Skeletal muscle tissue (tissue), 4 donors: ENCODE results near the gene PCSK6. TPM values are rescaled to one million over a fixed set of nuclear protein-coding genes. Genes with fewer than 3 reads are reported as not detected.
"Not testable (repeated sequence)": the region's sequence is repeated elsewhere in the genome, so short reads cannot be mapped to it uniquely, and the experiment has no call there.

Source experiments
- H3K27ac ChIP-seq: one replicate; pipeline ENCODE4 v1.7.0; 2013; ENCODE audit warnings: mild to moderate bottlenecking, low read depth, low read length, inconsistent platforms
- H3K27me3 ChIP-seq, 3 donors: one replicate each; pipeline ENCODE4 v1.7.0; 2013; ENCODE audit warnings: low read length in 3 of 3; ENCODE audit not compliant: control insufficient read depth in 3 of 3, insufficient read depth in 3 of 3
- H3K36me3 ChIP-seq, 3 donors: one replicate each; pipeline ENCODE4 v1.7.0; 2013; ENCODE audit warnings: low read length in 3 of 3; ENCODE audit not compliant: control insufficient read depth in 3 of 3, insufficient read depth in 3 of 3
- H3K4me1 ChIP-seq, 3 donors: one replicate each; pipeline ENCODE4 v1.7.0; 2013; ENCODE audit warnings: low read length in 3 of 3, mild to moderate bottlenecking in 3 of 3; ENCODE audit not compliant: control insufficient read depth in 3 of 3, insufficient read depth in 3 of 3
- H3K4me3 ChIP-seq, 3 donors: one replicate each; pipeline ENCODE4 v1.7.0; 2013; ENCODE audit warnings: low read length in 3 of 3
- H3K9ac ChIP-seq, 3 donors: one replicate each; pipeline ENCODE4 v1.7.0; 2013; ENCODE audit warnings: low read length in 3 of 3, mild to moderate bottlenecking in 3 of 3, moderate library complexity in 2 of 3, low read depth in 1 of 3
- H3K9me3 ChIP-seq, 3 donors: one replicate each; pipeline ENCODE4 v1.7.0; 2013; ENCODE audit warnings: low read length in 3 of 3; ENCODE audit not compliant: control insufficient read depth in 3 of 3
- total RNA-seq: library from RNA; depleted of rRNA; stranded (reverse); fragments of >200 nt; gene quantifications from one replicate; pipeline ENCODE4 v1.2.3, GENCODE V29; 2014
- donor health status: Osteomylitis.

Gene PCSK6
- total RNA-seq, 1 donor from 2014 or later, result 11.5 TPM

- Histone ChIP-seq H3K36me3 (peaks cover 0 to 9% (median 3%) of the 10 kb centered on the region in 3 donors), H3K27ac (no peak overlapping the region), H3K9ac (no peak overlapping the region), H3K4me3 (no peak overlapping the region), H3K9me3 (no peaks in the 10 kb centered on the region), H3K27me3 (no peaks in the 10 kb centered on the region), H3K4me1 (no peaks in the 10 kb centered on the region)
Measured at GRCh38 chr15:101386006-101386405, 103.5 kb downstream of the PCSK6 start.

DNA sequence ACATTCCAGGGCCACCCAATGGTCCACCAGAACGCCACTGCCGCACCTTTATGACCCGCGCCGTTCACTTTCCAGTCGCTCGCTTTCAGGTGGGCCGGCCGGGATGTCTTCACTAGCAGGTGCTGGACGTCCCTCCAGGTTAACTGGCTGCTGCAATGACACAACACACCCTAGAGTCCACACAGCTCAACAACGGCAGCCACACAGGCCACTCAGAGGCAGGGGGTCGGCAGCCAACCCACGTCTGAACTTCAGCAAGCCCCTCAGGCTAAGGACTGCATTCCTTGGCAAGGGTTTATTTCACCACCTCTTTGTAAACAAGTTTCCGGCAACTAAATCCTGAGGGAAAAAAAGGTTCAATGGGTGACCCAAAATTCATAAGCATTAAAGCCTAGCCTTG lies 105.2 kb downstream of the PCSK6 start:
- H3K9ac ChIP-seq, result no peak overlapping the region
- H3K4me1 ChIP-seq, result no peaks in the 10 kb centered on the region
- H3K4me3 ChIP-seq, result no peak overlapping the region
- no peaks in the 10 kb centered on the region for H3K27me3 ChIP-seq
- H3K36me3 ChIP-seq, result peaks cover 2 to 7% (median 3%) of the 10 kb centered on the region in 3 donors
- H3K9me3 ChIP-seq, result no peaks in the 10 kb centered on the region
- no peak overlapping the region for H3K27ac ChIP-seq

GRCh38 chr15:101382544-101382943 lies 107.0 kb downstream of the PCSK6 start:
- H3K9ac ChIP-seq, result no peak overlapping the region
- H3K4me3 ChIP-seq, result no peak overlapping the region
- H3K27ac ChIP-seq, result no peak overlapping the region
- H3K4me1 ChIP-seq, result no peaks in the 10 kb centered on the region
- peaks cover 0 to 7% (median 5%) of the 10 kb centered on the region in 3 donors for H3K36me3 ChIP-seq
- H3K9me3 ChIP-seq, result no peaks in the 10 kb centered on the region
- H3K27me3 ChIP-seq, result no peaks in the 10 kb centered on the region

DNA sequence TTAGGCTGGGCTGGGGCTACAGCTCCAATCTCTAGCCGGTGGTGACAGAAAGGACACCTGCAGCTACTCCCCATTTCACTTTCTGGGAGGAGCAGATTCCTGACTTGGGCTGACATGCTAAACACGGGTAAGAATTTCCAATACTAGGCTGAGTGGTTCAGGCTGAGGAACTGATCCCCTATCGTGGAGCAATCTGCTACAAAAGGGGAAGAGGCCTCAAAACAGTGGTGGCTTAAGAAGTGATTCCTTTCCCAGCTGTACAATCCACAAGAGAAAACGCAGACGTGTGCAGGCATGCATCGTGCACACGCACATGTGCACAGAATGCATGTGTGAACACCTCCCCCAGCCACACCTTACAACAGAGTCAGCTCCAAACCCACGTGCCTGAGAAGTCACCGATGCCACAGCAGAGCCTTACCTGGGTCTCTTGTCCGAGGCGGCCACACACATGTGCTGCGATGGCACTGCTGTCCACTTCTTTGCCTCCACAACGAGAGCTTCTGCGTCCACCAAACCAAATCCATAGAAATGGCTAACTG lies 107.8 kb downstream of the PCSK6 start:
- Histone ChIP-seq H3K36me3 (peaks cover 0 to 5% (median 3%) of the 10 kb centered on the region in 3 donors), H3K27me3 (no peaks in the 10 kb centered on the region), H3K9me3 (no peaks in the 10 kb centered on the region), H3K4me1 (no peaks in the 10 kb centered on the region), H3K27ac (no peak overlapping the region), H3K9ac (no peak overlapping the region), H3K4me3 (no peak overlapping the region)

GRCh38 chr15:101380146-101380545 lies 109.4 kb downstream of the PCSK6 start:
- Histone ChIP-seq H3K36me3 (peaks cover 0 to 5% (median 2%) of the 10 kb centered on the region in 3 donors), H3K9me3 (no peaks in the 10 kb centered on the region), H3K9ac (no peak overlapping the region), H3K27me3 (no peaks in the 10 kb centered on the region), H3K27ac (no peak overlapping the region), H3K4me1 (peaks cover 0 to 5% (median 3%) of the 10 kb centered on the region in 3 donors), H3K4me3 (no peak overlapping the region)

GRCh38 chr15:101379647-101380046 lies 109.9 kb downstream of the PCSK6 start:
- Histone ChIP-seq H3K27me3 (no peaks in the 10 kb centered on the region), H3K9ac (no peak overlapping the region), H3K9me3 (no peaks in the 10 kb centered on the region), H3K4me3 (no peak overlapping the region), H3K4me1 (peaks cover 0 to 5% (median 3%) of the 10 kb centered on the region in 3 donors), H3K27ac (no peak overlapping the region), H3K36me3 (peaks cover 0 to 5% (median 2%) of the 10 kb centered on the region in 3 donors)

GRCh38 chr15:101378879-101379278 lies 110.6 kb downstream of the PCSK6 start:
- H3K4me3 ChIP-seq, result no peak overlapping the region
- no peak overlapping the region for H3K9ac ChIP-seq
- H3K27ac ChIP-seq, result no peak overlapping the region
- peaks cover 0 to 5% (median 2%) of the 10 kb centered on the region in 3 donors for H3K36me3 ChIP-seq
- H3K9me3 ChIP-seq, result no peaks in the 10 kb centered on the region
- no peaks in the 10 kb centered on the region for H3K27me3 ChIP-seq
- H3K4me1 ChIP-seq, result peaks cover 0 to 5% (median 3%) of the 10 kb centered on the region in 3 donors

DNA sequence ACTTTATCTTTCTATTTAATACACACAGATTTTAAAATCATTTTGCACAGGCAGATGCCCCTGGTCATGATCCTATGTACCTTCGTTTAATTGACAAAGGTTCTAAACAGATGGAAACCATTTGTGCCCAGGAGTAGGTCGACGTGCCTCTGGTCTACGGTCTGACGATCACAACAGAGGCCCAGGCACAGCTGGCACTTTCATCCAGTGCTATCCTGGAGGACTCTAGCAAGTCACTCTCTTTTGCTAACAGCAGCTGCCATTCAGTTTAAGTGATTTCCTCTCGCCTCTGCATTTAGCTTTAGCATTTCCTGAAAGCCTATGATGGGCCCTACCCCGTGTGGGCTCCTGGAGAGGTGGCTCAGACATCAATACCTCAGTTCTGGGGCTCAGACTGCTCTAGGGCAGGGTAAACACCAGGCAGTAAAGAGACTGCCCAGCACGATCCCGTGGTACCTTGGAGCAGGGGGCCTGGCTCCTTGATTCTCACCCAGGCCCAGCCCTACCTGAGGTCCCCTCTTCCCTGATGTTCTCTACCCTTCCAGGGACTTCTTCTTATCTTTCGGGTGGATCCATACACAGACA lies 111.2 kb downstream of the PCSK6 start:
- Histone ChIP-seq H3K4me1 (peaks cover 0 to 5% (median 3%) of the 10 kb centered on the region in 3 donors), H3K27ac (no peak overlapping the region), H3K27me3 (no peaks in the 10 kb centered on the region), H3K36me3 (peaks cover 0 to 5% (median 2%) of the 10 kb centered on the region in 3 donors), H3K9me3 (no peaks in the 10 kb centered on the region), H3K4me3 (no peak overlapping the region), H3K9ac (no peak overlapping the region)

DNA sequence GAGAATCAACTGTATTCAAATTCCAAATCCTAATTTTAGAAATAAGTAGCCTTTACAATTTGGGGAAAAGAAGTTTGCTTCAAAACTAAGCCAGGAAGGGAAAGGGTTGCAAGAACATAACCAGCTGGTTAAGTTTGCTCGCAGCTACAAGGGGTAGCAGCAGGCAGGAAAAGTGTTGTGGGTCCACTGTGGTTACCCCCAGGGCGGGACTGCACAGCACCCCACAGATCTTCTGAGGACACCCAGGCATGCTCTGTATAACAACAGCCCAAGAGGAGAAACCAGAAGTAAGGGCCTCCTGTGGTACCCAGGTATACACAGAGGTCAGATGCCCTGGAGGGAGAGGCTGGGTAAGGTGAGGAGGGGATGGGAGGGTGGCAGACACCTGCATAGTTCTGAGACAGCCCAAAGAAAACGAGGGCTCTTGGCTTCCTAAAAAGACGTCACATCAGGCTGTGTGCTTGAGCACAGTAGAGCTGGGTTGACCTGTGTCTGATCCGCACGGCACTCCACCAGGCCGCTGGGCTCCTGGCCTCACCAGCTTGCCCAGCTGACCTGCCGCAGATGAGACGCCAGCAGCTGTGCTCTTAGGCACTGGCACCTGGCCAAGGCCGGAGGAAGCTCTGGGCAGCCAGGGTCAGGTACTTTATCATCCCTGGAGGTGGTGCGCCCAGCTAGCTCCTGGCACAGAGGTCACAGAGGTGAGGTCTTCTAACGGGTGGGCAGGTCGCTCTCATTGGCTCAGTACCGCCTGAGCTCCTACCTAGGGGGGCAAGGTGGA lies 112.7 kb downstream of the PCSK6 start:
- Histone ChIP-seq H3K27me3 (no peaks in the 10 kb centered on the region), H3K4me1 (peaks cover 5 to 7% (median 5%) of the 10 kb centered on the region in 3 donors), H3K9me3 (no peaks in the 10 kb centered on the region), H3K36me3 (peaks cover 0 to 5% (median 2%) of the 10 kb centered on the region in 3 donors), H3K27ac (no peak overlapping the region), H3K9ac (peak overlapping the region in 1 of 3 donors; percentile 3), H3K4me3 (no peak overlapping the region)

DNA sequence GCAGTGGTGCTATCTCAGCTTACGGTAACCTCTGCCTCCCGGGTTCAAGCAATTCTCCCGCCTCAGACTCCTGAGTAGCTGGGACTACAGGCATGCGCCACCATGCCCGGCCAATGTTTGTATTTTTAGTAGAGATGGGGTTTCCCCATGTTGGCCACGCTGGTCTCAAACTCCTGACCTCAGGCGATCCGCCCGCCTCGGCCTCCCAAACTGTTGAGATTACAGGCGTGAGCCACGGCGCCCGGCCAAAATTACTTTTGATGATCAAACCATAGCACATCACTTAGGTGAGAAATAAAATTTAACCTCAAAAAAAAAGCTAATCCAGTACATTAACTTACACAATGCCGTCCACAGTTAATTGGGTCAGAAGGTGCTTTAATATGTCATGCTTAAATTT lies 114.5 kb downstream of the PCSK6 start:
- not testable (repeated sequence) for H3K27me3 ChIP-seq, H3K9me3 ChIP-seq, H3K9ac ChIP-seq, H3K4me1 ChIP-seq, H3K36me3 ChIP-seq, H3K4me3 ChIP-seq, H3K27ac ChIP-seq
